ENCODE data around the gene PYCR2.

Gene PYCR2

DNA sequence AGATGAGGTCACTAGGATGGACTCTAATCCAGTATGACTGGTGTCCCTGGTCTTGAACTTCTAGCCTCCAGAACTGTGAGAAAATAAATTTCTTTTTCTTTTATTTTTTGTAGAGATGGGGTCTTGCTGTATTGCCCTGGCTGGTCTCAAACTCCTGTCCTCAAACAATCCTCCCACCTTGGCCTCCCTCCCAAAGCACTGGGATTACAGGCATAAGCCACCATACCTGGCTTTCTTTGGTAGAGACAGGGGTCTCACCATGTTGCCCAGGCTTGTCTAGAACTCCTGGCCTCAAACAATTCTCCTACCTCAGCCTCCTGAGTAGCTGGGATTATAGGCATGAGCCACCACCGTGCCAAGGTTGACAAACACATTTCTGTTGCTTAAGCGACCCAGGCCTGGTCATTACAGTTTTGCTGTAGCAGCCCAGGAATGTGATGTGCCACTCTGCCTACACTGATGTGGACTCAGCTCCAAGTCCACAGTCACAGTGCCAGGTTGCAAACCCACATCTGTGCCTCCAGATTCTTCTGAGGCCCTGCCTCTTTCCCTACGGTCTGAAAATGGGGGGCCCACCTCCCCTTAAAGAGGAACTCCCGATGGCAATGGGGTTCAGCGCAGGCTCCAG, 15.9 kb downstream of the PYCR2 start:
- TF ChIP-seq, protein P1, sequence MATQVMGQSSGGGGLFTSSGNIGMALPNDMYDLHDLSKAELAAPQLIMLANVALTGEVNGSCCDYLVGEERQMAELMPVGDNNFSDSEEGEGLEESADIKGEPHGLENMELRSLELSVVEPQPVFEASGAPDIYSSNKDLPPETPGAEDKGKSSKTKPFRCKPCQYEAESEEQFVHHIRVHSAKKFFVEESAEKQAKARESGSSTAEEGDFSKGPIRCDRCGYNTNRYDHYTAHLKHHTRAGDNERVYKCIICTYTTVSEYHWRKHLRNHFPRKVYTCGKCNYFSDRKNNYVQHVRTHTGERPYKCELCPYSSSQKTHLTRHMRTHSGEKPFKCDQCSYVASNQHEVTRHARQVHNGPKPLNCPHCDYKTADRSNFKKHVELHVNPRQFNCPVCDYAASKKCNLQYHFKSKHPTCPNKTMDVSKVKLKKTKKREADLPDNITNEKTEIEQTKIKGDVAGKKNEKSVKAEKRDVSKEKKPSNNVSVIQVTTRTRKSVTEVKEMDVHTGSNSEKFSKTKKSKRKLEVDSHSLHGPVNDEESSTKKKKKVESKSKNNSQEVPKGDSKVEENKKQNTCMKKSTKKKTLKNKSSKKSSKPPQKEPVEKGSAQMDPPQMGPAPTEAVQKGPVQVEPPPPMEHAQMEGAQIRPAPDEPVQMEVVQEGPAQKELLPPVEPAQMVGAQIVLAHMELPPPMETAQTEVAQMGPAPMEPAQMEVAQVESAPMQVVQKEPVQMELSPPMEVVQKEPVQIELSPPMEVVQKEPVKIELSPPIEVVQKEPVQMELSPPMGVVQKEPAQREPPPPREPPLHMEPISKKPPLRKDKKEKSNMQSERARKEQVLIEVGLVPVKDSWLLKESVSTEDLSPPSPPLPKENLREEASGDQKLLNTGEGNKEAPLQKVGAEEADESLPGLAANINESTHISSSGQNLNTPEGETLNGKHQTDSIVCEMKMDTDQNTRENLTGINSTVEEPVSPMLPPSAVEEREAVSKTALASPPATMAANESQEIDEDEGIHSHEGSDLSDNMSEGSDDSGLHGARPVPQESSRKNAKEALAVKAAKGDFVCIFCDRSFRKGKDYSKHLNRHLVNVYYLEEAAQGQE (IDR thresholded peaks at IDR 0.05; ENCODE audit: insufficient read depth in 1 of 2, low read depth in 2 of 2, low read length in 2 of 2), result no peak
- TF ChIP-seq FOXP2 (optimal IDR thresholded peaks at IDR 0.05; ENCODE audit: borderline replicate concordance, extremely low read depth, extremely low read length, insufficient read depth) (no peak), TAF1 (IDR thresholded peaks at IDR 0.05; ENCODE audit: borderline replicate concordance, insufficient read depth, low read length) (no peak)

DNA sequence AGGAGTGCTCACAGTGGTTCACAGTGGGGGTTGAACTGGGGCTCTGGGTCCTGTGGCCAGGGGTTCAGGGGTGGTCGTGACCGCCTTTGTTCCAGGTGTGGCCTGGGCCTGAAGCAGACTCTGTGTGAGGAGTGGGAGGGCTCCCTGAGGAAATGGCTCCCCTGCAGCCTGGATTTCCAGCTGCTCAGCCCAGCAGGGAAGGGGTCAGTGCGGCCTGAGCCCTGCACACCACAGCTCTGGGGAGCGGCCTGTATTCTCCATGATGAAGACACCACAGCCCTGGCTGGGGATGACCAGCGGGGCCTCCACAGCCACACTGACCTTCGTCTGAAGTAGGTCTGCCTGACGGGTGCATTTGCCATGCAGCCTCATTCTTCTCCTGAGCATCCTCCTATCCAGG, 16.7 kb downstream of the PYCR2 start:
- no peak for TF ChIP-seq POLR2AphosphoS5 (IDR thresholded peaks at IDR 0.05; ENCODE audit: low read depth, low read length)
- no peak for TF ChIP-seq TAF1 (IDR thresholded peaks at IDR 0.05; ENCODE audit: borderline replicate concordance, insufficient read depth, low read length)
- TF ChIP-seq SIN3A (IDR thresholded peaks at IDR 0.05; ENCODE audit: borderline replicate concordance, insufficient read depth, low read length), result no peak
- TF ChIP-seq, protein P1 (IDR thresholded peaks at IDR 0.05; ENCODE audit: insufficient read depth in 1 of 2, low read depth in 2 of 2, low read length in 2 of 2), result no peak
- TF ChIP-seq FOXP2 (optimal IDR thresholded peaks at IDR 0.05; ENCODE audit: borderline replicate concordance, extremely low read depth, extremely low read length, insufficient read depth), result no peak

- TF ChIP-seq TAF1 (IDR thresholded peaks at IDR 0.05; ENCODE audit: borderline replicate concordance, insufficient read depth, low read length), result no peak
- no peak for TF ChIP-seq POLR2AphosphoS5 (IDR thresholded peaks at IDR 0.05; ENCODE audit: low read depth, low read length)
- no peak for TF ChIP-seq SIN3A (IDR thresholded peaks at IDR 0.05; ENCODE audit: borderline replicate concordance, insufficient read depth, low read length)
- TF ChIP-seq, protein P1 (IDR thresholded peaks at IDR 0.05; ENCODE audit: insufficient read depth in 1 of 2, low read depth in 2 of 2, low read length in 2 of 2), result no peak
- no peak for TF ChIP-seq FOXP2 (optimal IDR thresholded peaks at IDR 0.05; ENCODE audit: borderline replicate concordance, extremely low read depth, extremely low read length, insufficient read depth)
Observed at GRCh38 chr1:225906467-225906866, 17.6 kb downstream of the PYCR2 start.

- no peak for TF ChIP-seq SIN3A (IDR thresholded peaks at IDR 0.05; ENCODE audit: borderline replicate concordance, insufficient read depth, low read length)
- TF ChIP-seq POLR2AphosphoS5 (IDR thresholded peaks at IDR 0.05; ENCODE audit: low read depth, low read length), result no peak
- TF ChIP-seq FOXP2 (optimal IDR thresholded peaks at IDR 0.05; ENCODE audit: borderline replicate concordance, extremely low read depth, extremely low read length, insufficient read depth), result no peak
- TF ChIP-seq, protein P1 (IDR thresholded peaks at IDR 0.05; ENCODE audit: insufficient read depth in 1 of 2, low read depth in 2 of 2, low read length in 2 of 2), result no peak
- no peak for TF ChIP-seq TAF1 (IDR thresholded peaks at IDR 0.05; ENCODE audit: borderline replicate concordance, insufficient read depth, low read length)
Observed at GRCh38 chr1:225903623-225904022, 20.4 kb downstream of the PYCR2 start.

Measured in PFSK-1 (cell line).